LoVo (cell line): ENCODE measurements around the gene ADSS2.
A peak's percentile ranks its signal among the peaks of the same experiment; 100 is the strongest.
"Not testable (repeated sequence)": the region's sequence is repeated elsewhere in the genome, so short reads cannot be mapped to it uniquely, and the experiment has no call there.

Experiments used
- DNase-seq: peaks from one replicate; pipeline ENCODE4 v3.0.0-alpha.2; 2016; ENCODE audit warnings: low spot score

The ADSS2 gene

DNA sequence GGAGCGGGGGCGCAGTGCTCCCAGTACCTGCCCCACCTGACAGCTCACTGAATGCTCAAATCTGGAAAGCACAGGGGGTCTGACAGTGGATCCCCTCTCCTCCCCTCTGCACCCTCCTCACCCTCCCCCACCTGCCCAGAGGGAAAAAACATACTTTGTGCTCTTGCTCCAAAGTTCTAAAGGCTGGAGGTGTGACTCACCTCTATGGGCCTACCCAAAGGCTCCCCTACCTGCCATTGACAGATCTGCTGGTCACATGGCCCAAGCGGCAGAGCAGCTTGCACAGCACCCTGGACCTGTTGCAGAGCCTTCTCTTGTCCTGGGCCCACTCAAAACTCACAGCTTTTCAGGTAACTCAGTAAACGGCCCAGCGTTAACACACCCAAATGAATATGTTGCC lies 55.7 kb downstream of the ADSS2 start:
- no peak for DNase-seq

DNA sequence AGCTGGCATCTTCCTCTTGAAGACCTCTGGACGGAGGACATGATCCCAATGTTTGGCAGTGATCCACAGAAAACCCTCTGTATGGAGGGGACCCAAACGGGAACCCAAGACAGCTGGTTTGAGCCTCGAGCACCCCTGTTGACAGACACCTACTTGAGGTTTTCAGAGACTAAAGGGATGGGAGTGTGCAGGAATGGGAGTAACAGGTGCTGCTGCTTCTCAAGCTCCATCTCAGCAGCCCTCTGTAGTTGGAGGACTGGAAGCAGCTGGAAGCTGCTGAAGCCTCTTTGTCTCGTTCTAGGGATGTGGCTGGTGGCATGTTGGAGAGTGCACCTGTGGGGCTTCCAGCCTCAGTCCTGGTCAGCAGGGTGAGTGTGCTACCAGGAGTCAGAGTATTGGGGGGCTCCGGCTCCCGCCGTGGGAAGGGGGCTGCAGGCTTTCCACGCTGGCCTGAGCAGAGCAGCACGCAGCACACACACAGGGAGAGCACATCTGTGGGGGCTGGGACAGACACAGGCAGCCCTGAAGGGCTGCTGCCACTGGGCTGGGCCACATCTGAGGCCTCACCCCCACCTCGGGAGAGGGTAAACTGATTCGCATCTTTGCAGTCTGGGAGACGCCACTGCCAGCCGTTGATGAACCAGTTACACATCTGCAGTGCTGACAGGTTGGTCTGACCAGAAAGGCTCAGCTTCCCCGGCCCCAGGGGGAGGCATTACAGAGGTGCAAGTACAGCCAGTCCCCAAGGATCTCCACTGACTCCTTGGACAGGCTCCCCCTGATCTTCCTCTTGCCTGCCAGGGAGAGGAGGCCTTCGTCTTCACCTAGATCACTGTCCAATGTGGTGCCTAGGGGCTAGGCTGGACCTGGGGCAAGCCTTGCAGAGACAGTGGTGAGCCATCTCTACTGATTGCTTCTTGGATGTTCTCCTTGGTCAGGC lies 56.6 kb downstream of the ADSS2 start:
- no peak for DNase-seq

DNA sequence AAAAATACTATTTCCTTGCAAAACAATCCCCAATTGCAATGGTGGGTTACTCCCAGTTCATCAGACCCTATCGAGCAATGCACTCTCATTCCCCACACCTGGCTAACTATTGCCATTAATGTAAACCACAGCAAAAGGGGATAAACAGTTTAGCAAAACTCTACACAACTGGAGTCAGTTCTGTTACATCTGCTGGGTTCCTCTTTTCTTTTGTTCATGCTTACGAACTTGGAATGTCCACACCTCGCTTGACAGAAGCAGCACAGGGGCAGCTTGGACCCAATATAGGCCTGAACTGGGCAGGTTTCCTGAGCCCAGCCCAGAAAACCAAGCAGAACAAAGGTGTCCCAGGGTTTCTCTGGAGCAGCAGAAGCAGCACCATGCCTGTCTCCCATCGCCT lies 57.4 kb downstream of the ADSS2 start:
- no peak for DNase-seq

DNA sequence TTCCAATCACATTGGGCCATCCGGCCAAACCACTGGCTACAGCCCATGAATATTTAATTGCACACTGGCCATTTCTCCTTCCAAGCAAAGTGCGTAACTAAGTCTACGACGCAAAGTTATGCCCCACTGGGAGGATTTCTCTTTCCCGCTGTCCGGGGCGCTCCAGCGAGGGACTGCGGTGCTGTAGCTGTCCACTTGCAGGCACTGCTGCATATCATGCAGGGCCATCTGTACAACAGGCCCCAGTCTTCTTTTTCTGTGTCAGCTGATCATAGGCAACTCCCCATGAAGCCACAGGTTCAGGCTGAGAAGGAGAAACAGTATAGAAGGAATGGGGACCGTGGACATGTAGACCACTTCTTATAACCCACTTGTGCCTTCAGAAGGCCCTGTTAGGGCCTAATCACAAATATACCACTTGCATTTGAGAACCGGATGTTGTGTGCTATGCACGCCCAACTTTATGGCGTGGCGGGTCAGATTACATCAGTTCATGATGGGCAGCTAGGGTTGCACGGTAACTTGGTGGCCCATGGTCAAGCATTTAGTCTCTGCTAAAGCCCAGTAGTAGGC lies 58.0 kb downstream of the ADSS2 start:
- DNase-seq: no peak

DNA sequence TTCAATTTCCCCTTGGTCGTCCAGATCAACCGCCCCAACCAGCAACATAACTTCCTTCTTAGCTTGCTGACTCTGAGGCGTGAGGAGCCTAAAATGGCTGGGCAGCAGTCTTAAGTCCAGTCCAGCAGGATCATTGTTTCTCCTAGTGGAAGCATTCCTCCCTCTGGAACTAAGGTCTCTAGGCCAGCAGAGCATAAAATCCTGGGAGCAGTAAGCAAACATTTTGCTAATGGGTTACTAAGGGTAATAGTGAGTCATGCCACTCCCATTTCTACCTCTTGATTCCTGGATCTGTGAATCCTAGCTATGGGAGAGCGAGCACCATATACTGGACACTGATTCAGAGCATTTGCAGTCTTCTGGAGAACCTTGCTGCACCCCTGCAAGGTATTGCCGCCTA lies 59.9 kb downstream of the ADSS2 start:
- peak; percentile 32 for DNase-seq

DNA sequence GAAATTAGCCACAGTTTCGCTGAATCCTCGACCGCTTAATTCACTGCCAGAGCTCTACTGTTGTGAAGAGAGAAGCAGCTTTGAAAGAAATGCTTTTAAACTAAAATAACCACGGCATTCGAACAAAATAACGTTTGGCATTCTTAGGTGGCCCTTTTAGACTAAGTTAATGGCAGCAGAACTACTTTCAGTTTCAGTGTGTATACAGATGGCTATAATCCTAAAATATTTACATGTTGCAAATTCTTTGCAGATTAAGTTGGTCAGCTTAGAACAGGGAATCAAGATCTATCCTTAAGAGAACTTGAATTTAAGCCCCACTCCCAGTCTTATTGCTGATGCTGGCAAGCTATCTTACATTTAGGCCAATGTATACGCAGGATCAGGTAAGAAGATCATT lies 62.7 kb downstream of the ADSS2 start:
- no peak for DNase-seq

DNA sequence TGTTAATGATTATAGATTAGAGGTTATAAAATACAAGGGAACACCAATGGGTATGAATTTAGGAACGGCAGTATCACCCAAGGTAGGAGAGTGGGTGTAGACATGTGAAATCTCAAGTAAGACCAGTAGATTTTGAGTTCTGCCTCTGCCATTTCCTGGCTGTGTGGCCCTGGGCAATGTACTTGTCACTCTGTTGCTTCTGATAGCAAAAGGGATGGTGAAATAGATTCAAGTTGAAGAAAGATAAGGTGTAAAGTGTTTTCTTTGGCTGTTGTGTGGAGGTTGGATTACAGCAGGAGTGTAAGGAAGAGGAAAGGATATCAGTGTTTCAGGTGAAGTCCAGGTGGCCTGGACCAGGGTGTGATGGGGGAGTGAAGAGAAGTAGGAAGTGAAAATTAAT lies 64.3 kb downstream of the ADSS2 start:
- DNase-seq: no peak

DNA sequence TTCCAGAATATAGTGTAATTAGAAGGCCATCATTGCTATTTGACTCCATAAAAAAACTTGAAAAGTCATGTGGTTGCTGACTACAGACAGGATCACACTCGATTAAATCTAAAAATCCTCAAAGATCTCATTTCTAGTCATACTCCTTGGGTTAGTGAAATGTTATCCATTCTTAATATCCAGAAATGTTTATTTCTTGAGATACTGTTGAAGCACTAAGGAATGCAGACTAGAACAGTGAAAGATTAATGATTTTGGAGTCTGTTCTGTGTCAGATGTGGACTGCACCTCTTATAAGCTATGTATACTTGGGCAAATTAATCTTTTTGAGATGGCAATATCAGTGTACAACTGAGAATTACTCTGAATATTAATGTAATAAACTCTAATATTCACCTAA lies 65.1 kb downstream of the ADSS2 start:
- no peak for DNase-seq

DNA sequence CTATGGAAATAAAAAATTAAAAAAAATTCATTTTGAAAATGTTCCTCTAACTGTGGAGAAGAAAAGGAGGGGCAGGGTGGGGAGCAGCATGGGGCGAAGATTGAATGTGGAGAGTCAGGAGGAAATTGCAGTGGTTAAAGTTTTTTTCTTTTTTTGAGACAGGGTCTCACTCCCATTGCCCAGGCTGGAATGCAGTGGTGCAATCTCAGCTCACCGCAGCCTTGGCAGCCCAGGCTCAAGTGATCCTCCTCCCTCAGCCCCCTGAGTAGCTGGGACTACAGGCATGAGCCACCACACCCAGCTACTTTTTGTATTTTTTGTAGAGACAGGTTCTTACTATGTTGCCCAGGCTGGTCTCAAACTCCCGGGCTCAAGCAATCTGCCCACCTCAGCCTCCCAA lies 67.6 kb downstream of the ADSS2 start:
- DNase-seq: no peak

DNA sequence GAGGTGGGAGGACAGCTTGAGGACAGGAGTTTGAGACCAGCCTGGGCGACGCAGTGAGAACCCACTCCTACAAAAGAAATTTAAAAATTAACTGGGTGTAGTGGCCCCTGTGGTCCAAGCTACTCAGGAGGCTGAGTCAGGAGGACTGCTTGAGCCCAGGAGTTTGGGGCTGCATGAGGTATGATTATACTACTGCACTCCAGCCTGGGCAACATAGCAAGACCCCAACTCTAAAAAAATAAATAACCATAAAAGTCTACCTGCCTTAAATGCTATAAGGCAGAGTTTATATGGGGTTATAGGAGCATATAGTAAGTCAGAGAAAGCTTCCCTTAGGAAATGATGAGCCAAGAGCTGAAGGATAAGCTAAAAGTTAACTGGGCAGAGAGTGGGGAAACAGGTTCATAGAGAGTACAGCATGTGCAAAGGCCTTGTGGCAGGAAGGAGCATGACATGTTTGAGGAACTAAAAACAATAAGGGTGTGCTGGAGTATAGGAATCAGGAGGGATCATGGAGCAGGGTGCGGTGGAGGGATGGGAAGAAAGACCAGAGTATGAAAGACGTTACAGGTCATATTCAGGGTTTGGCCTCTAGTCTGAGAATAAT lies 68.3 kb downstream of the ADSS2 start:
- DNase-seq: no peak

DNA sequence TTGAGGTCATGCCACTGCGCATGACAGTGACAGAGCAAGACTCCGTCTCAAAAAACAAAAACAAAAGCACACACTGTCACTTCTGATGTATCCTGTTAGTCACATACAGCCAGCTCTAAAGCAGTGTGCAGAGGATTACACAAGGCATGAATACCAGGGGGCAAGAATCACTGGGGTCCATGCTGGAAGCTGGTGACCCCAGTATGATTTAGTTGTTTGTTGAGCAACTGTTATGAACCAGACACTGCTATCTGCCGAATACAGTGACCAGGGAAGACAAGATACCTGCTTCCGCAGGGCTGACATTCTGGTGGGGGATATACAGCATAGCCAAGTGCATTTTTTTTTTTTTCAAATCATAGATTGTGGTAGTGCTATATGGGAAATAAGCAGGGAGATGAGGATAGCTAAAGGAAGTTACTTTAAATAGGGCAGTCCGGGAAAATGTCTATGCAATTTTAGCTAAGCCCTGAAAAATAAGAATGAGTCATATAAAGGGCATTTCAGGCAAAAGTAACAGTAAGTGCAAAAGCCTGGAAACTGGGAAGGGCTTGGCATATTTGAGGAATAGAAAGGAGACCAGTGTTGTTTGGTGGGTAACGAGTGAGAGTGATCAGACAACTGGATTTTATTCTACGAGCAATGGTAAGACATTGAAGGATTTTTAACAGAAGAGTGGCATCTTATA lies 69.7 kb downstream of the ADSS2 start:
- no peak for DNase-seq

DNA sequence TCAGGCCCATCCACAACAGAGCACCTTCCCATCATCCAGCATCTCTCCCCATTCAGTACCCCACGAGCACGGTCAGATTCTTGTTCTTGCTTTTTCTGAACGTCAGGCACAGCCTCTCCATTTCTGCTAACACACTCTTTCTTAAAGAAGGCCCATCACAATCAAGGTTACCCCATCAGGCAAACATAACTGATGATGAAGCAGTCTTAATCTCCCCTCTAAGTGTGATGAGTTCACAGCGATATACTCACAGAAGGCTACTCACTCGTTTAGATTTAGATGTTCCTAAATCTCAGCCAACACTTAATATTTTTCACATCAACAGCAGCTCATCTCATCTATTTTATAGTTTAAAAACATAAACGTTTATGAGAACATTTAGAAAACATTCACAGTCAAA lies 75.6 kb downstream of the ADSS2 start:
- no peak for DNase-seq

DNA sequence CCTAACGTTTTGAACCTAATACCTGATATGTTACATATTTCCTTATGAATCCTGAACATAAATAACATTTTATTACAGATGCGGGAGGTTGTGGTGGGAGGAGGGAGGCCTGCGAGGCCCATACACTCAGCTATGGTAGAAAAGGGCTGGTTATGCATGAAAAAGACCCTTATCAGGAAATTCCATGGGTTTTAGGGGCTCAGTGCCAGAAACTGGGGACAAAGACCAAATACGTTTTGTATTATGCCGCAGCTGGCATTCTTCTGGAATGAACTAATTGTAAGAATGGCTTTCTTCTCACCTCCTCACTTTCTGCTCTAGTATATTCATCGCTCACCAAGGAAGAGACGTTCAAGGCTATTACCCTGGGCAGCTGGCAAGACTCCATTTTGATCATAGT lies 76.7 kb downstream of the ADSS2 start:
- DNase-seq: no peak

DNA sequence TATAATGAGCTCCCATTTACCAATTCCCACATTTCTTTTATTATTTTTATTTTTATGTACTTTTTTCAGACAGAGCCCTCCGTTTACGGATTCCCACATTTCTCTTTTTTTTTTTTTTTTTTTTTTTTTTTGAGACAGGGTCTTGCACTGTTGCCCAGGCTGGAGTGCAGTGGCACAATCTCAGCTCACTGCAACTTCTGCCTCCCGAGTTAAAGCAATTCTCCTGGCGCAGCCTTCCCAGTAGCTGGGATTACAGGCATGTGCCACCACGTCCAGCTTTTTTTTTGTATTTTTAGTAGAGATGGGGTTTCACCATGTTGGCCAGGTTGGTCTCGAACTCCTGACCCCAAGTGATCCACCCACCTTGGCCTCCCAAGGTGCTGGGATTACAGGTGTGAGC lies 77.2 kb downstream of the ADSS2 start:
- DNase-seq: not testable (repeated sequence)

DNA sequence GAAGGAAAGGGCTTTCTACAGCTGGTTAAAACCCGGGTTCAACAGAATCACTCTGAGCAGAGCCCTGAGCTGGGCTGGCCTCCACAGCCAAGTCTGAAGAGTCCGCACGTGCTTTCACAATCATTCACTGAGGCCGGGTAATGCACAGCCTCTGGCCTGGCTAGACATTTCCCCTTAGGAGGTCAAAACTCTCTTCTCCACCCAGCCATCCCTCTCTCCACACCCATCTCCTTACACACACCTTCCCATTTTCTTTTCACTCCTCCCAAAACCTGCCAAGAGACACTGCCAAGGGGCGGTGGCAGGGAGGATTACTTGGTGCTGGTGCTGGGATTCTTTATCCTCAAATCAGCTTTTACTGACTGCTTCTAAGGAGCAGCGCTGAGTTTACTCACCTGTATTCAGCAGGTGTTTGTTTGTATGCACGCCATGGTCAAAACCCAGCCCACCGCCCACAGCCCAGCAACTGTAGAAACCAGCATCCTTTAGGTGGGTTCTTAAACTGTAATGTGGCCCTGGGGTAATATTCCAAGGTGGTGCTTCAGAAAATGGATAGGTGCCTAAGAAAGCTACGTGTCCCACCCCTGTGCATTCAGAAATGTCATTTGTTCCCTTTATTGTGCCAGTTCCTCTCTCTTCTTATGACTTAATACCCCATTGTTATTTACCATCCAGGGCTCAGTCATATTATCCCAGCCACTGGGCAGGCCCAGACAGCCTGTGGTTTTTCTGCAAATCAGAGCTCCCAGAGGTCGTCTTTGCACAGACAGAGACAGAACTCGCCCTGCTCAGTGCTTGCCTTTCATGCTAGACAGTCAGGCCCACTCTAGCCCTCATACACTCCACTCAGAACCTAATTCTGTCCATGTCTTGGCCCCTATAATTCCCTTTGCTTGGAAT lies 80.2 kb downstream of the ADSS2 start:
- DNase-seq: no peak

DNA sequence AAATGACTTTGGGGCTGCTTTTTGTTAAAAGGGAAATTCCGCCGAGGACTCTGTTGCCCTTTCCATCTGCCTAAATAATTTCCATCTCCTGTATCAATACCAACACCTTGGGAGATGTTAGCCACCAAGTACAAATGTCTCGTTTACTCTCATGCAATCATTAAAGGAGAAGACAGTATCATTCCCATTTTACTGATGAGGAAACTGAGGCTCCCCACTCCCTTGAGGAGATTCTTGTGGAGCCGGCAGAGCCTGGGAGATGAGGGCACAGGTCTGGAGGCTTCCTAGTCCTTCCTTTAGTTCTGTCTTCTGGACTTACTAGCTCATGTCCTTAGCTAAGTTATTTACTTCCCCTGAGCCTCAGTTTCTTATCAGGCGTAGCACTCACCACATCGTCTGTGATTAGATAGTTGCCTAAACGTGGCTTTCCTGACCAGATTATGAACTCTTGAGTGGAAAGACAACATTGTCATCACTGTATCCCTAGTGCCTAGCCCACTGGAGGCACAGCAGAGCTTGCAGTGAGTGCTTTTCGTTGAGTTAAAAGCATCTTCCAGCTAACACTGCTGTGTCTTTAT lies 81.6 kb downstream of the ADSS2 start:
- no peak for DNase-seq

DNA sequence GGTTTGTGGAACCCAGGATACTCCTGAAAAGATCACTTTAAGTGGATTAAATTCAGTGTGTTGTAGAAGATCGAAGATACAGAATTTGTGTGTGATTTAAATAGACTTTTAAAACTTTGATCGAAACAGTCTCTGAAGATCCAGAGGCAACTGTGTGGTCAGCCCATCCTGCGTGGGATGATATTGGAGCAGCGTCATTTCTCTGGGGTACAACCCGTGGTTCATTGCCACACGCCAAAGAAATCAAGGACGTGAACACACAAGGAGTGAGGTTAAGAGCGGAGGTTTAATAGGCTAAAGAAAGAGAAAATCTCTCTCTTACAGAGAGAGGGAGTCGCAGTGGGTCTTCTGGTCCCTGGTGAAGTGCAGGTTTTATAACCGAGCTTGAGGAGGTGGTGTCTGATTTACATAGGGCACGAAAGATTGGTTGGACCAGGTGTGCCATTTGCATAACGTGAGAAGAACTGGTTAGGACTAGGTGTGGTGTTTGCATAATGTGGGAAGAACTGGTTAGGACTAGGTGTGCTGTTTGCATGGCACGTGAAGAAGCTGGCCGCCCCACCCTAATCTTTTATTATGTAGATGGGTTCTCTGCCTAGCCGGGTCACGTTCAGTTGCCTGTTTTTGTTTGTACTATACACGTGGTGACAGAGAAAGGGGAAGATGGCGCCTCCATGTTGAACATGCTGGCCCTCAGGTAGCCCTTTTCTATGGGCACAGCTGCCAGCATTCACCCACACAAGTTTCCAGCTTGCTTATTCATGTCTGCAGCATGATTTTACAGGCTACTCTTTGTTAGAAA lies 82.3 kb downstream of the ADSS2 start:
- DNase-seq: no peak

DNA sequence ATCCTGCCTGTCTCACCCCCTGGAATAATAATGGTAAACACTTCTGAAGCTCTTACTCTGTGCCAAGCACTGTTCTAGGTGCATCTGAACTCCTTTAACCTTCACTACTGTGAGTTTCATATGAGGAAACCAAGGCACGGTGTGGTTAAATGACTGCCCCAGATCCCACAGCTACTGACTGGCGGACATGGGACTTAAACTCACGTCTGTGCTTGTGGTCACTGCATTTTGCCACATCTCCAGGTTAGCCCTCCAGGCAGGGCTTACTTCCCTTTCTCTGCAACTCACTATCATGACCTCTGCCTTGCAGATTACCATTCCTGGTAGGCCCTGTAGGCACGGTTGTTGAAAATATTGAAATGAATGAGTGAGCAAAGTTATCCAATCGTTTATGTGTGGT lies 83.4 kb downstream of the ADSS2 start:
- DNase-seq: no peak

DNA sequence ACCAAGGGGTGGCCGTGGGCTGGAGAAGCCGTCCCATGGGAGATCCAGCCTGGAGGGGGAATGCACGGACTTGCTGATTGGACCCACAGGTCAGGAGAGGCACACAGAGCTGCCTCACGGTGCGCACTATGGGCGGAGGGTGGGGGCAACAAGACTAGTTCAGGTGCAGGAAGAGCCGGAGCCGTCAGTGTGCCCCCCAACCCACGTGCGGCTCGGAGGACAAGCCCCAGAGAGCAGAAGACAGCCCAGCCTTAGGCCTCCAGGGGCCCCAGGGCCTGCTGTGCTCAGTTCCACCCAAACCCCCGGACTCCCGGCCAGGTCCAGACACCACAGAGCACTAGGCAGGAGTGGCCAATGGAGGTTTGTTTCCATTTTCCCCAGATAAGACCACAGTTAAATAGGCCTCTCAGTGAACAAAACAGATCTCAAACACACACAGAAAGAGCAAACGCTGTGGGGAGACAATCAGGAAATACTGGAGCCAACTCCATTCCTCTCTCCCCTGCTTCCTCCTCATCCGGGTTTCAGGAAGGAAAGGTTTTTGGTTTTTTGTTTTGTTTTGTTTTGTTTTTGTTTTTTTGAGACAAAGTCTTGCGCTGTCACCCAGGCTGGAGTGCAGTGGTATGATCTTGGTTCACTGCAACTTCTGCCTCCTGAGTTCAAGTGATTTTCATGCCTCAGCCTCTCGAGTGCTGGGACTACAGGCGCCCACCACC lies 84.2 kb downstream of the ADSS2 start:
- DNase-seq: no peak

DNA sequence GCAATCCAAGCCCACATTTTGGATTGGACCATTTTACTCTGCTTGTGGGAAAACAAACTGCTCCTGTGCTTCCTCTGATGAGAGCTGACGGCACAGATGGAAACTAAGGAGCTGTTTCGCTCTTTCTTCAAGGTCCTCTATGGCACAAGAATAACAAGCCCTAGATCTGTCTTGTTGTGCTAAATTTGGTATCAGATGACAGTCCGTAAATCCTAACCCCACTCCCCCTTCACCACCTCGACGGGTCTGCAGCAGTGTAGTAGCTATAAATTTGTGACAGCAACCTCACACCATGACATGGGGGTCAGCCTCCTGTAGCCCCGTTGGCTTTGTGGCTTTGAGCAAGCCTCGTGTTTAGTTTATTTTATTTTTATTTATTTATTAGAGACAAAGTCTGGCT lies 85.9 kb downstream of the ADSS2 start:
- DNase-seq: no peak
